AG10803 (cell line): Measurements from ENCODE around the gene VWA3A.
A peak's percentile ranks its signal among the peaks of the same experiment; 100 is the strongest.

Source experiments
- DNase-seq: peaks from one replicate; pipeline ENCODE4 v3.0.0; 2010; ENCODE audit warnings: low read depth
- H3K4me3 ChIP-seq: 2 replicates; pipeline ENCODE4 v1.5.1; 2011; ENCODE audit warnings: mild to moderate bottlenecking, low read length, control low read depth
- CTCF ChIP-seq: conservative IDR thresholded peaks from 2 replicates; pipeline ENCODE4 v1.5.1; 2011; ENCODE audit warnings: mild to moderate bottlenecking, low read length, control low read depth, inconsistent platforms

Gene VWA3A

GRCh38 chr16:22075043-22075757 lies 17.1 kb upstream of the VWA3A start:
- no peak for DNase-seq
- no peak for TF ChIP-seq CTCF
- no peak overlapping the region for H3K4me3 ChIP-seq

GRCh38 chr16:22075776-22076175 lies 16.6 kb upstream of the VWA3A start:
- H3K4me3 ChIP-seq: no peak overlapping the region
- no peak for TF ChIP-seq CTCF
- DNase-seq: no peak

GRCh38 chr16:22077700-22078313 lies 14.5 kb upstream of the VWA3A start:
- peak; percentile 85 for TF ChIP-seq CTCF
- no peak overlapping the region for H3K4me3 ChIP-seq
- DNase-seq: peak; percentile 60

- TF ChIP-seq CTCF: no peak
- no peak overlapping the region for H3K4me3 ChIP-seq
- DNase-seq: no peak
These were observed 13.7 kb upstream of the VWA3A start for GRCh38 chr16:22078656-22079055.

GRCh38 chr16:22081050-22081449 lies 11.3 kb upstream of the VWA3A start:
- TF ChIP-seq CTCF: no peak
- no peak overlapping the region for H3K4me3 ChIP-seq
- no peak for DNase-seq

- H3K4me3 ChIP-seq: no peak overlapping the region
- no peak for DNase-seq
- TF ChIP-seq CTCF: no peak
These were observed 5.9 kb upstream of the VWA3A start for GRCh38 chr16:22086440-22086839.

- H3K4me3 ChIP-seq: no peak overlapping the region
- TF ChIP-seq CTCF: no peak
- no peak for DNase-seq
These were observed 3.7 kb upstream of the VWA3A start for GRCh38 chr16:22088642-22089041.
